Right hindlimb (tissue), 1 donor: Measurements from ENCODE around the gene DDX20.

Experiments used
- DNase-seq: peaks from one replicate; pipeline ENCODE4 v3.0.0-alpha.2; 2018

The DDX20 gene

DNA sequence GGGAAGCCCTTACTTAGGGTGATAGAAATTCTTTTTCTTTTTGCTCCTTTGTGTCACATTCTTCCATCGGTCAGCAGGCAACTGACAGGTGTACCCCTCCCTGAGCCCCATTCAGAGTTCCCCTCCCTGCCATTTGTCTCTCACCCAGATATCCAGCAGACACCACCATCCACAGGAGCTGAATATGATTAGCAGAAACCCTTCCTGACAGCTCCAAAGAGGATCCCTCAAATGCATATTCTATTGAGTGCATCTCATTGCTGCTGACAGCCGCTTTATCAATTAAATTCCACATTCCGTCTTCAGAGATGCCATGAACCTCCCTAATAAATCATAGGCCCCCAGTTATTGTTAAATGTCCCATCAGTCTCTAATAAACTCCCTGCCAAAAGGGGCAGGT lies 6.1 kb upstream of the DDX20 start:
- DNase-seq: no peak

GRCh38 chr1:111750856-111751255 lies 4.8 kb upstream of the DDX20 start:
- DNase-seq: no peak

DNA sequence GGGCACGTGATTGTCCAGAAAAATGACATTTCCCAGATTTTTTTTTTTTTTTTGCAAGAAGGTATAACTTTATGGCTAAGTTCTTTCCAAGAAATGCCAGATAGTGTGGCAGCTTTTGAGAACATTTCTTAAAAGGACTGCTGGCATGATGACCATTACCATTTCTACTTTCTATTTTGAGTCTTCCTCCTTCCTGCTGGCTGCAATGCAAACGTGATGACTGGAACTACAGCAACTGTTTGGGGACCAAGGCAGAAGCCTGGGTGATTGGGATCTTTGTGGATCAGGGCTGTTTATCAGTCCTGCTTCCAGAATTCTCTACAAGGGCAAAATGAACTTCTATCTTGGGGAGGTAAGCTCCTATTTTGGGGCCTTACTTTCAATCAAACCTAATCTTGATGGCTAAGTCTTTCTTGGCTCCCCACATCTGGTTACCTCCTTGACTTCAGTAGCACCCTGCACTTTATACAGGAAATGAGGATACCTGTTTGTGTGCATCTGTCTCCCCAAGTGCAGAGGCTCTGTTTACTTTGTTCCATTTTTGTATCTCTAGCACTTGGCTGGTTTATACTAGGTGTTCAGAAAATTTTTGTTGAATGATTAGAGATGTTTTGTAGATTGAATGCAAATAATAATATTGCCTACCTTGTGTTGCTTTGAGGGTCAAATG lies 3.7 kb upstream of the DDX20 start:
- DNase-seq: no peak

- DNase-seq: peak; percentile 77
Measured at GRCh38 chr1:111754984-111755330, 744 bp upstream of the DDX20 start.

- DNase-seq: no peak
Measured at GRCh38 chr1:111756124-111756513, 418 bp downstream of the DDX20 start.

DNA sequence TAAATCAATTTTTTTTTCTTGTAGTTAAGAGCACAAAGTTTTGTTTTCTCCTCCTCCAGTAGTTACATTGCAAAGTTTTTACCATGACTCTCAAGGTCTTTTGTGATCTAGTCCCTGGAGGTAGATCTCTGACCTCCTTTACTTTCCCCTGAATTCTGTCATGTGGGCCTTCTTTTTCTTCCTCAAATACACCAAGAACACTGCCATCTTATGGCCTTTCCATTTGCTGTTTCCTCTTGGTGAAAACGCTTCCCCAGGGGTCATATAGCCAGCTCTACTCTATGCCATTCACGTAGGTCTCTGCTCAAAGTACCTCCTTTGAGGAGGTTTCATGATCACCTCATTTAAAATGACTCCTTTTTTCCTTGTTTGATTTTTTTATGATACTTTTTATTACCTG lies 2.7 kb downstream of the DDX20 start:
- no peak for DNase-seq

- no peak for DNase-seq
Measured at GRCh38 chr1:111761717-111762116, 6.0 kb downstream of the DDX20 start.

- DNase-seq: no peak
Measured at GRCh38 chr1:111762332-111762731, 6.6 kb downstream of the DDX20 start.

- no peak for DNase-seq
Measured at GRCh38 chr1:111768023-111768422, 12.3 kb downstream of the DDX20 start.

GRCh38 chr1:111768625-111769024 lies 12.9 kb downstream of the DDX20 start:
- no peak for DNase-seq

- DNase-seq: peak; percentile 36
Measured at GRCh38 chr1:111769517-111770146, 13.9 kb downstream of the DDX20 start.

DNA sequence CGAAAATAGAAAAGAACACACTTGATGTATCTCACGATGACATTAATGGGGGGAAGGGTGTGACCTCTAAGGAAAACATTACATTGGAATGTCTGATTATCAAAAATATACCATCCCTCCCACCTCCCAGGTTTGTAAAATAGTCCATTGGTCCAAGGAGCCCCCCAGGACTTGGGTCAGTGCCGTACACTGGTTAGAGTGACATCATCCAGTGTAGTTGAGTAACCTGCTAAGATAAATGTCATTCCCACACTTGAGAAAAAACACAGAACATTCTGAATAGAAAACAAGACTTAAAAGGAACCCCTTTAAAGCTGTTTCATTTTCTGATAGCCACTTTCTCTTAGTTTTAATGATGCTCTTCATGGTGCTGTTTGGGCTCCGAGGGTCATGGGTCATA lies 15.2 kb downstream of the DDX20 start:
- no peak for DNase-seq

- DNase-seq: no peak
Measured at GRCh38 chr1:111775966-111776365, 20.3 kb downstream of the DDX20 start.

DNA sequence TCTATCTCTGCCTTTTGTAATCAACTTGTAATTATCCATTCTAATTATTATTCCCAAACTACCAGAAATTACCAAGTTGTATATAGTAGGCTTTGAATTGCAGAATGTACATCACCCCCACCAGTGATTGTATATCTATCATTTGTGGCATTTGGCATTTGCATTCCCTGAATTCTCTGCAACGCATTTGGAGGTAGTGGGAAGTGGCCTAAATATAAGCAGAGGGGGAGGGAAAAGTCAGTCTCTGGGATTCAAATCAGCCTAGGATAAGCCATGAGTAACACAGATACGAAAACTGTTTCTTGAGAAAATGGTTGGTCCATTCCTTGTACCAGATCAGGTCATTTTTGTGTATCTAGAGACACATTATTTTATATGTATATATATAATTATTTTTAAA lies 20.7 kb downstream of the DDX20 start:
- no peak for DNase-seq

DNA sequence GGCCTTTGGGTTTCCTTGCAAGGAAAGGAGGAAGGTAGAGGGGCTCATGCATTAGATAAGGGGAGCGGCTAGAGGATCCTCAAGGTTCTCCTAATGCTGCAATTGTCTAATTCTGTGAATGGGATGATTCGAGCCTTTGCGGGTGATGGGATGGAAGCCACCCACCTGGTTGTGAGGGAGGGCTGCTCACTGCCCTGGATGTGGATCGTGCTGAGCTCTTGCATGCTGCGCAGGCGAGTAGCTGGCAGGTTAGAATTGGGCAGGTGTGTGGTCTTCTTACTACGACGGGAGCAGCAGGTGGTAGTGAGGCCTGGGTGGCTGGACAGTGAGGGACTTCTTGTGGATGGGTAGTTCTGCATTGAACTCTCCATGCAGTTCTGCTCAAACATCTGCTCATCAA lies 21.2 kb downstream of the DDX20 start:
- DNase-seq: no peak

GRCh38 chr1:111777301-111777700 lies 21.6 kb downstream of the DDX20 start:
- no peak for DNase-seq

DNA sequence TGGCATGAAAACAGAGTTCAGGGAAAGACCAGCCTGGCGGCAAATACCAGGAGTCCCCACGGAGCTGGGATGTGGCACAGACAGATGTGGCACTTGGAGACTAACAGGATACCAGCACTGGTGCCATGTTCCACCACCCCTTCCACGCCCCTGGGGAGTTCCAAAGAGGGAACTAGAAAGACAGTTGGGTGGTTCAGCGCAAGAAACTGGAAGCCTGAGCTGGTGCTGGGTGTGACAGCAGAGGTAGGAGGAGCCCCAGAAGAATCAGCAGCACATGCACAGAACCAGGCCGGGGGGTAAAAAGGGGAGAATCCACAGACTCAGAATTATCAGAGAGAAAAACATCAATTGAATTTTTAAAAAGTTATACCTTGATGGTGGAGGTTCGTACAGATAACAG lies 22.4 kb downstream of the DDX20 start:
- DNase-seq: no peak

DNA sequence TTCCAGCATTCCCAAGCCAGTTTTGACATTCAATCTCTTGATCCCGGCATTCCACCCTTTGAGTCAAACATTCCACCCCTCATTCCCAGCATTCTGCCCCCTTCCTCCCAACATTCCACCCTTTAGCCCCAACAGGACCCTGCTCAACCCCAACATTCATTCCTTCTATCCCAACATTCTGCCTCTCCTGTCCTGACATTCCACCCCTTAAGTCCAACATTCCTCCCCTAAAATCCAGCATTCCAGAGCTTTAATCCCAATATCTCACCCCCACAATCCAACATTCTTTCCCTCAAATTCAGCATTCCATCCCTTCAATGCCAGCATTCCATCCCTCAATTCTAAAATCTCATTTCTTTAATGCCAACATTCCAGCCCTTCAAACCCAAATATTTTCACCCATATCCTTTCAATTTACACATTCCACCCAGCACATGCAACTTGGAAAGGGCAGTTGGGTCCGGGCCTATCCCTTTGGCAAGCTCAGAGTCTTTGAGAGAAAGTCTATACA lies 22.9 kb downstream of the DDX20 start:
- DNase-seq: no peak

DNA sequence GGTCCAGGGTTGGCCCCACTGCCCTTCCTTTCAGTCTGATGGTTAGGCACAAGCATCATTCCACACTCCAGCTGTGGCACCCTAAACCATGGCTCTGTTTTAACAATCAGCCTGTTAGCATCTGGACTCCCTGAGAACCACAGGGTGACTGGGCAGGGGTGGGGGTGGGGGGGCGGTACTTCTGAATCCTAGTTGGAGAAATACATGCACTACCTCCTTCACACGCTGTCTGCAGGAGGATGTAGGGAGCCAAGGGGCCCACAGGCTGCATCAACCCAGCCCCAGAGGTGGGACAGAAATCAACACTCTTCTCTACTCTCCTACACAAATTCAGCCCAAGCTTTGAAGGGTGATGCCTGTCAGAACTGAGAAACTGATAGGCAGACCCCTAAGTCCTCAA lies 23.8 kb downstream of the DDX20 start:
- DNase-seq: no peak

- no peak for DNase-seq
Measured at GRCh38 chr1:111784273-111784901, 28.7 kb downstream of the DDX20 start.

DNA sequence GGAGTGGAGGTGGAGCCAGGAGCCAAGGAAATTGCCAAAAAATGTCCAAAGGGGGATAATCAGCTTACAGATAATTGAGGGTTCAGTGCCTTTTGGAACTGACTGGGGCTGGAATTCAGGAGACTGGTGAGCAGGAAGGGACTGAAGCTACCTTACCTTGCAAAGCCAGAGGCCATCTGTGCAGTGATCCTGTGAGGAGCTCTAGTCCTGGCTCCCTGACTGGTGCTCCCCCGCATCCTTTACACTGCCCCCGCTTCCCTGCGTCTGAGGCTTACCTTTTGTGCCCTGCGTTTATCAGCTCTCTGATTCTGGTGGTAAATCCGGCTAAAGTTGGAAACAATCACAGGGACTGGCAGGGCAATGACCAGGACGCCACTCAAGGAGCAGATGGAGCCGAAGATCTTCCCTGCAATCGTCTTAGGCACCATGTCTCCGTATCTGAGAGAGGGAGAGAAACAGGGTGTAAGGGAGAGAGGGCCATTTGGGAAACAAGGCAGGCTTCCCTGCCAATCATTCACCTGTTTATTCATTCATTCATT lies 31.0 kb downstream of the DDX20 start:
- DNase-seq: no peak

- no peak for DNase-seq
Measured at GRCh38 chr1:111789142-111789541, 33.4 kb downstream of the DDX20 start.

- no peak for DNase-seq
Measured at GRCh38 chr1:111789666-111790316, 34.1 kb downstream of the DDX20 start.

GRCh38 chr1:111791776-111792175 lies 36.1 kb downstream of the DDX20 start:
- DNase-seq: no peak
